Nephron (organoid): ENCODE data around the gene KIAA0930.
"Not testable (repeated sequence)": the region's sequence is repeated elsewhere in the genome, so short reads cannot be mapped to it uniquely, and the experiment has no call there.

Experiments
- H3K27ac Mint-ChIP-seq, 3 experiments: 2 replicates each; pipeline ENCODE4 v1.8.0; 2020; ENCODE audit warnings: mixed read lengths in 3 of 3, mild to moderate bottlenecking in 2 of 3, moderate library complexity in 1 of 3
- H3K27me3 Mint-ChIP-seq: 2 replicates; pipeline ENCODE4 v1.8.0; 2021; ENCODE audit warnings: low read depth, mild to moderate bottlenecking, moderate library complexity, mixed read lengths
- H3K36me3 Mint-ChIP-seq: 2 replicates; pipeline ENCODE4 v1.8.0; 2020; ENCODE audit warnings: low read depth, mixed read lengths
- H3K4me1 Mint-ChIP-seq: 2 replicates; pipeline ENCODE4 v1.8.0; 2020; ENCODE audit warnings: mixed read lengths
- H3K4me3 Mint-ChIP-seq, 3 experiments: 2 replicates each; pipeline ENCODE4 v1.8.0; 2020; ENCODE audit warnings: mild to moderate bottlenecking in 3 of 3, mixed read lengths in 3 of 3, moderate library complexity in 2 of 3
- H3K9me3 Mint-ChIP-seq: 2 replicates; pipeline ENCODE4 v1.8.0; 2020; ENCODE audit warnings: mixed read lengths
- CTCF ChIP-seq, 3 experiments: fragments of 200-600 bp; sonication (generic); IDR thresholded peaks; one replicate each; pipeline ENCODE4 v1.5.0; 2021; ENCODE audit warnings: antibody characterized with exemption in 3 of 3; ENCODE audit not compliant: unreplicated experiment in 3 of 3

The KIAA0930 gene

GRCh38 chr22:45263463-45264269, 23.0 kb upstream of the KIAA0930 start:
- Mint-ChIP-seq H3K9me3 (no peaks in the 10 kb centered on the region), H3K36me3 (no peaks in the 10 kb centered on the region)
- peak; percentile 67 to 71 (median 68) for TF ChIP-seq CTCF (IDR thresholded peaks at IDR 0.05; ENCODE audit: unreplicated experiment in 3 of 3)

GRCh38 chr22:45262931-45263462, 22.3 kb upstream of the KIAA0930 start:
- TF ChIP-seq CTCF (IDR thresholded peaks at IDR 0.05; ENCODE audit: unreplicated experiment in 3 of 3): no peak
- H3K4me3 Mint-ChIP-seq: no peak overlapping the region
- H3K27me3 Mint-ChIP-seq: peaks cover 13% of the 10 kb centered on the region
- no peaks in the 10 kb centered on the region for H3K9me3 Mint-ChIP-seq
- H3K27ac Mint-ChIP-seq: no peak overlapping the region
- H3K4me1 Mint-ChIP-seq: peaks cover 24% of the 10 kb centered on the region
- H3K36me3 Mint-ChIP-seq: no peaks in the 10 kb centered on the region

More at GRCh38 chr22:45263463-45264269, 23.0 kb upstream of the KIAA0930 start:
- peak overlapping the region in 2 of 3 experiments; percentile 5 to 9 for H3K4me3 Mint-ChIP-seq
- H3K27me3 Mint-ChIP-seq: peaks cover 13% of the 10 kb centered on the region
- H3K27ac Mint-ChIP-seq: peak overlapping the region in 1 of 3 experiments; percentile 25
- peaks cover 24% of the 10 kb centered on the region for H3K4me1 Mint-ChIP-seq

GRCh38 chr22:45262195-45262930, 21.7 kb upstream of the KIAA0930 start:
- Mint-ChIP-seq H3K4me3 (no peak overlapping the region), H3K4me1 (peaks cover 24% of the 10 kb centered on the region), H3K36me3 (no peaks in the 10 kb centered on the region), H3K27me3 (peaks cover 13% of the 10 kb centered on the region), H3K27ac (no peak overlapping the region), H3K9me3 (no peaks in the 10 kb centered on the region)
- TF ChIP-seq CTCF (IDR thresholded peaks at IDR 0.05; ENCODE audit: unreplicated experiment in 3 of 3): no peak

GRCh38 chr22:45261407-45262088, 20.9 kb upstream of the KIAA0930 start:
- no peak overlapping the region for H3K27ac Mint-ChIP-seq
- H3K9me3 Mint-ChIP-seq: no peaks in the 10 kb centered on the region
- no peaks in the 10 kb centered on the region for H3K36me3 Mint-ChIP-seq
- no peak for TF ChIP-seq CTCF (IDR thresholded peaks at IDR 0.05; ENCODE audit: unreplicated experiment in 3 of 3)
- peaks cover 19% of the 10 kb centered on the region for H3K4me1 Mint-ChIP-seq
- no peak overlapping the region for H3K4me3 Mint-ChIP-seq
- peaks cover 16% of the 10 kb centered on the region for H3K27me3 Mint-ChIP-seq

GRCh38 chr22:45260395-45260759, 19.7 kb upstream of the KIAA0930 start:
- peaks cover 16% of the 10 kb centered on the region for H3K27me3 Mint-ChIP-seq
- peaks cover 18% of the 10 kb centered on the region for H3K4me1 Mint-ChIP-seq
- not testable (repeated sequence) for H3K4me3 Mint-ChIP-seq, H3K36me3 Mint-ChIP-seq, H3K27ac Mint-ChIP-seq, H3K9me3 Mint-ChIP-seq
